ENCODE results near the gene RALB.

RALB gene

GRCh38 chr2:120278901-120279300 is 26.2 kb downstream of the RALB start:
- TF ChIP-seq GATA3 (IDR thresholded peaks at IDR 0.05; ENCODE audit: low read depth, low read length), result no peak
- TF ChIP-seq GATA2 (IDR thresholded peaks at IDR 0.05; ENCODE audit: low read depth, low read length), result no peak

GRCh38 chr2:120279708-120280107 is 27.1 kb downstream of the RALB start:
- TF ChIP-seq GATA3 (IDR thresholded peaks at IDR 0.05; ENCODE audit: low read depth, low read length) (no peak), GATA2 (IDR thresholded peaks at IDR 0.05; ENCODE audit: low read depth, low read length) (no peak)

GRCh38 chr2:120283649-120284048 is 31.0 kb downstream of the RALB start:
- TF ChIP-seq GATA3 (IDR thresholded peaks at IDR 0.05; ENCODE audit: low read depth, low read length) (no peak), GATA2 (IDR thresholded peaks at IDR 0.05; ENCODE audit: low read depth, low read length) (no peak)

GRCh38 chr2:120285056-120285455 is 32.4 kb downstream of the RALB start:
- no peak for TF ChIP-seq GATA3 (IDR thresholded peaks at IDR 0.05; ENCODE audit: low read depth, low read length)
- no peak for TF ChIP-seq GATA2 (IDR thresholded peaks at IDR 0.05; ENCODE audit: low read depth, low read length)

GRCh38 chr2:120287183-120288015 is 34.7 kb downstream of the RALB start:
- TF ChIP-seq GATA3 (IDR thresholded peaks at IDR 0.05; ENCODE audit: low read depth, low read length) (no peak), GATA2 (IDR thresholded peaks at IDR 0.05; ENCODE audit: low read depth, low read length) (no peak)

- TF ChIP-seq GATA2 (IDR thresholded peaks at IDR 0.05; ENCODE audit: low read depth, low read length), result no peak
- TF ChIP-seq GATA3 (IDR thresholded peaks at IDR 0.05; ENCODE audit: low read depth, low read length), result no peak
Measured at GRCh38 chr2:120288016-120288373, 35.3 kb downstream of the RALB start.

- TF ChIP-seq GATA2 (IDR thresholded peaks at IDR 0.05; ENCODE audit: low read depth, low read length) (no peak), GATA3 (IDR thresholded peaks at IDR 0.05; ENCODE audit: low read depth, low read length) (no peak)
Measured at GRCh38 chr2:120289221-120289906, 36.7 kb downstream of the RALB start.

GRCh38 chr2:120290737-120291136 is 38.1 kb downstream of the RALB start:
- no peak for TF ChIP-seq GATA2 (IDR thresholded peaks at IDR 0.05; ENCODE audit: low read depth, low read length)

GRCh38 chr2:120291401-120292311 is 39.0 kb downstream of the RALB start:
- no peak for TF ChIP-seq GATA2 (IDR thresholded peaks at IDR 0.05; ENCODE audit: low read depth, low read length)
- TF ChIP-seq GATA3 (IDR thresholded peaks at IDR 0.05; ENCODE audit: low read depth, low read length), result no peak

GRCh38 chr2:120293096-120294007 is 40.7 kb downstream of the RALB start:
- no peak for TF ChIP-seq GATA2 (IDR thresholded peaks at IDR 0.05; ENCODE audit: low read depth, low read length)
- TF ChIP-seq GATA3 (IDR thresholded peaks at IDR 0.05; ENCODE audit: low read depth, low read length), result no peak

- no peak for TF ChIP-seq GATA3 (IDR thresholded peaks at IDR 0.05; ENCODE audit: low read depth, low read length)
- no peak for TF ChIP-seq GATA2 (IDR thresholded peaks at IDR 0.05; ENCODE audit: low read depth, low read length)
Measured at GRCh38 chr2:120294008-120294340, 41.3 kb downstream of the RALB start.

- TF ChIP-seq GATA3 (IDR thresholded peaks at IDR 0.05; ENCODE audit: low read depth, low read length), result no peak
- no peak for TF ChIP-seq GATA2 (IDR thresholded peaks at IDR 0.05; ENCODE audit: low read depth, low read length)
Measured at GRCh38 chr2:120298173-120298835, 45.7 kb downstream of the RALB start.

- no peak for TF ChIP-seq GATA2 (IDR thresholded peaks at IDR 0.05; ENCODE audit: low read depth, low read length)
- no peak for TF ChIP-seq GATA3 (IDR thresholded peaks at IDR 0.05; ENCODE audit: low read depth, low read length)
Measured at GRCh38 chr2:120299004-120299403, 46.4 kb downstream of the RALB start.

Data from SH-SY5Y (cell line).